ENCODE results near the gene AIFM3.
A peak's percentile ranks its signal among the peaks of the same experiment; 100 is the strongest.

Gene AIFM3

GRCh38 chr22:21012446-21013407 is 45.7 kb downstream of the AIFM3 start:
- Mint-ChIP-seq H3K36me3 (ENCODE audit: low read depth) (peaks cover 14% of the 10 kb centered on the region), H3K4me1 (peaks cover 69% of the 10 kb centered on the region), H3K9me3 (no peaks in the 10 kb centered on the region), H3K4me3 (peak overlapping the region; percentile 90), H3K27ac (no peak overlapping the region), H3K27me3 (ENCODE audit: low read depth, poor library complexity) (peaks cover 7% of the 10 kb centered on the region)
- no peak for DNase-seq
- TF ChIP-seq CTCF (IDR thresholded peaks at IDR 0.05): no peak

GRCh38 chr22:21013657-21014201 is 46.7 kb downstream of the AIFM3 start:
- DNase-seq: no peak
- no peaks in the 10 kb centered on the region for H3K9me3 Mint-ChIP-seq
- TF ChIP-seq CTCF (IDR thresholded peaks at IDR 0.05): no peak
- peaks cover 14% of the 10 kb centered on the region for H3K27me3 Mint-ChIP-seq (ENCODE audit: low read depth, poor library complexity)
- H3K4me1 Mint-ChIP-seq: peaks cover 74% of the 10 kb centered on the region
- peaks cover 8% of the 10 kb centered on the region for H3K36me3 Mint-ChIP-seq (ENCODE audit: low read depth)
- peak overlapping the region; percentile 100 for H3K27ac Mint-ChIP-seq
- peak overlapping the region; percentile 90 for H3K4me3 Mint-ChIP-seq

- DNase-seq: peak; percentile 98
- peaks cover 5% of the 10 kb centered on the region for H3K36me3 Mint-ChIP-seq (ENCODE audit: low read depth)
Observed at GRCh38 chr22:21014202-21014725, 47.2 kb downstream of the AIFM3 start.

GRCh38 chr22:21014726-21015465 is 47.8 kb downstream of the AIFM3 start, which contains the start of gene P2RX6:
TSS of gene P2RX6 (plus strand) at chr22:21015165. CDS start at chr22:21015175, 10 bp downstream.
- no peak for TF ChIP-seq CTCF (IDR thresholded peaks at IDR 0.05)
- H3K27ac Mint-ChIP-seq: peak within 1 kb of the TSS; percentile 100
- peak within 1 kb of the TSS; percentile 90 for H3K4me3 Mint-ChIP-seq
- peaks cover 70% of the 10 kb centered on the region for H3K4me1 Mint-ChIP-seq
- DNase-seq: peak; percentile 62
- peaks cover 14% of the 10 kb centered on the region for H3K27me3 Mint-ChIP-seq (ENCODE audit: low read depth, poor library complexity)
- H3K36me3 Mint-ChIP-seq (ENCODE audit: low read depth): no peaks in the 10 kb centered on the region
- no peaks in the 10 kb centered on the region for H3K9me3 Mint-ChIP-seq

More at GRCh38 chr22:21014202-21014725, 47.2 kb downstream of the AIFM3 start:
- Mint-ChIP-seq H3K27ac (peak overlapping the region; percentile 100), H3K9me3 (no peaks in the 10 kb centered on the region), H3K4me1 (peaks cover 73% of the 10 kb centered on the region), H3K4me3 (peak overlapping the region; percentile 90), H3K27me3 (ENCODE audit: low read depth, poor library complexity) (peaks cover 14% of the 10 kb centered on the region)
- TF ChIP-seq CTCF (IDR thresholded peaks at IDR 0.05): no peak

- Mint-ChIP-seq H3K27ac (peak overlapping the region; percentile 100), H3K27me3 (ENCODE audit: low read depth, poor library complexity) (peaks cover 11% of the 10 kb centered on the region), H3K4me3 (peak overlapping the region; percentile 90)
Observed at GRCh38 chr22:21015466-21016006, 48.5 kb downstream of the AIFM3 start.

More at GRCh38 chr22:21015466-21016006, 48.5 kb downstream of the AIFM3 start:
- no peak for TF ChIP-seq CTCF (IDR thresholded peaks at IDR 0.05)
- Mint-ChIP-seq H3K9me3 (peaks cover 4% of the 10 kb centered on the region), H3K36me3 (ENCODE audit: low read depth) (no peaks in the 10 kb centered on the region), H3K4me1 (peaks cover 75% of the 10 kb centered on the region)
- no peak for DNase-seq
